ELR (cell line): ENCODE measurements around the gene MYL5.
"Not testable (repeated sequence)": the region's sequence is repeated elsewhere in the genome, so short reads cannot be mapped to it uniquely, and the experiment has no call there.

Source experiments
- DNase-seq: peaks from one replicate; pipeline ENCODE4 v3.0.0-alpha.2; 2015; ENCODE audit warnings: low read depth

MYL5 gene

DNA sequence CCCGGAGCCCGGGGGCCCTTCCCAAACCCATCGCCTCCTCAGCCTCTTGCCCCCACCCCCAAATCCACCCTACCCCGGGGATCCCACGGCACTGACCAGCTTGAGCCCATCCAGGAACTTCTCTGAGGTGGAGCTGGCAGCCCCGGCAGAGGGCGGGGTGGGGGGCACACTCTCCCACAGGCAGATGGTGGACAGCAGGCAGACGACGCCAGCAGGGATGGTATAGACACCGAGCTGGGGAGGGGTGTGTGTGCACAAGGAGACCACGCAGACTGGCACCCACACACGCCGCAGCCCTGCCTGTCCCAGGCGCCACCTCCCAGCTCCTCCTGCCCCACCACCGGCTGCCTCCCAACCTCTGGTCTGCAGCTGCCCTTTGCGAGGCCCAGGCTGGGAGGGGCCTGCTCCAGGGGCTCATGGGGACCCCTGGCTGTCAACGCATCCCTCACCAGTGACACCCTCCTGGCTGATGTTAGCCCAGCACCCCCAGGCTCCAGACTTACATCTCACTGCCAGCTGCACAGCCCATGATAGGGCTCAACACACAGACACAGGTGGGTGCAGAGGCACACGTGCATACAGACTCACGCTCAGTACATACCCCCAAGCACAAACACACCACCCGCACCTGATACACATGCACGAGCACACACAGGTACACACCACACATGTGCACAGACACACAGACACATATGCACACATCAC is 10.4 kb downstream of the MYL5 start:
- no peak for DNase-seq

DNA sequence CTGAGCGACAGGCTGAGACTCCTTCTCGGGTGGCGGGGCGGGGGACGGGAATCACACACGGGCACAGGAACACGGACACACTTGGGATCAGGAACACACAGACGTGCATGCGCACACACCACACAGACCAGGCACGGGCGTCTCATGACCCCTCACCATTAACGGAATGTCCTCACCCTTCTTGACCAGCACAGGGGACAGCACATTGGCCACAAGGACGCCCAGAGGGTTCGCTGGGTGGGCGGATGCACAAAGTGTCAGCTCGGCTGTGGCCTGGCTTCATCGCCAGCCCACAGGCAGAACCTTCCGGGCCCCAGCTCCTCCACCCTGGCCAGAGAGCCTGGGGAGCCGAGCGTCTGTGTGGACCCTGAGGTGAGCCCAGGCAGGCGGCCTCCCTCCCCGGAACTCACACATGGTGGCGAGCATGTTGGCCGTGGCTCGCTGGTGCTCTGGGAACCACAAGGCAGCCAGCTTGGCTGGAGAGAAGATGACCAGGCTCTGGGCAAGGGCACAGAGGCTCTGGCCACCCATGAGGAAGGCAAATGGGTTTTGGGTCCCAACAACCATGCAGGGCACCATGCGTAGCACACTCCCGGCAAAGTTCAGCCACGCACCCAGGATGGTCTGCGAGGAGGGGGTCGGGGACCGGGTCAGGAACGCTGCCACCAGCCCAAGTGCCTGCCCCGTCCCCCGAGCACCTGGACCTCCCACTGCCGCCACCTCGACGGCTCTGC is 11.5 kb downstream of the MYL5 start:
- no peak for DNase-seq

DNA sequence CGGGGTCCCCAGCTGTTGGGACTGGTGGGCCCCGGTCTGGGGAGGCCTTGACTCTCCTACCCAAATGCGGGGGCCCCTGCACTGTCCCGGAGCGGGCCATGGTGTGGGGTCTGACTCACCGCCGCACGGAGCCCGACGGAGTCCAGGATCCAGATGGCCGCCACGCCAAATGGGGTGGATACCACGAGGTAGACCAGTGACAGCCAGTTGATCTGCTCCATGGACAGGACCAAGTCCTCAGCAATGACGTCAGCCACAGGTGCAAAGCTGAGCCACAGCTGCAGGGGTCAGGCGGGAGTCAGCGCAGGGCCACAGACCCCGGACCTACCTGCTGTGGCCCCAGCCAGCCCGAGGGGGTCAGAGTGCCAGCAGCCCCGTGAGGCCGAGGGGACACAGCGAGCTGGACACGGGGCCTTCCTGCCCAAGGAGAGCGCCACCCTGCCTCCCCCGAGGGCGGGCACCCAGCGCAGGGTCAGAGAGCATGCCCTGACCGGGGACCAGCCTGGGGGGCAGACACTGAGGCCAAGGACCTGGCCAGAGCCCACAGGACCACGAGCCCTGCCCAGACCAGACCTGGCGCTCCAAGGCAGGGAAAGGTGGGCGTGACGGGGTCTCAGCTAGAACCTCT is 12.2 kb downstream of the MYL5 start:
- no peak for DNase-seq

DNA sequence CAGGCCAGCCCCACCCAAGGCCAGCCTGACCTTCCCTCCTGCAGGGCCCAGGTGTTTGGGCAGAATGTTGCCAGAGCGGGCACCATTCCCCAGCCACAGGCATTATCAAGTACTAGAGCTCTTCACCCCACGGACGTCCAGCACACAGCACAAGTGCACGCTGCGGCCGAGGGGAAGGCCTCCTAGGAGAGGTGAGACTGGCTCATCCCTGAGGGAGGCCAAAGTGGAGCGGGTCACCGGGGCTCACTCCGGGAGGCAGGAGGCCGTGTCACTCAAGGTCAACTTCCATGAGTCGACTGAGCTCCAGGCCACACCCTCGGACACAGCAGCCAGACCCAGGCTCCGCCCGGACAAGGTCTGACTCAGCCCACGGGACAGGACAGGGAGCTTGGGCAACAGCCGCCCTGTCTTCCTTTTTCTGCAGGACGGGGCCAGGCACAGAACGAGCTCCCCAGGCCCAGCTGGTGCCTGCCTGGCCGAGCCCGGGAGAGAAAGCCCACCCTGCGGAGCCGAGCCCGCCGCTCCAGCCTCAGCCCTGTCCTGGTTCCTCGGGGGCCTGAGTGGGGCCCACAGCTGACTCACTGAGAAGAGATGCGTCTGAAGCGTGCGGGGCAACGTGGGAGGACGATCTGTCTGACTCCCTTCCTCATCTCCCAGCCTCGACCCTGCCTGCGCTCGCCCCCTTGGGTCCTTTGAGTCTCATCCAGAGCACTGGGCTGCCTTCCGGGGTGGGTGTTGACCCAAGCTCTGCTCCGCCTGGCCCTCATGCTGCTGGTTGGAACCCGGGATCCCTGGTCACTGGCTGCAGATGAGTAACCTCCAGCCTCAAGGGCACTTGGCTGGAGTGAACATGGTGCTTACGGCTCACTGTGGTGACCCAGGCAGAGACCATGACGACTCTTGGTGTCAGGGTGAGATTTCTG is 13.0 kb downstream of the MYL5 start:
- DNase-seq, result peak; percentile 95

DNA sequence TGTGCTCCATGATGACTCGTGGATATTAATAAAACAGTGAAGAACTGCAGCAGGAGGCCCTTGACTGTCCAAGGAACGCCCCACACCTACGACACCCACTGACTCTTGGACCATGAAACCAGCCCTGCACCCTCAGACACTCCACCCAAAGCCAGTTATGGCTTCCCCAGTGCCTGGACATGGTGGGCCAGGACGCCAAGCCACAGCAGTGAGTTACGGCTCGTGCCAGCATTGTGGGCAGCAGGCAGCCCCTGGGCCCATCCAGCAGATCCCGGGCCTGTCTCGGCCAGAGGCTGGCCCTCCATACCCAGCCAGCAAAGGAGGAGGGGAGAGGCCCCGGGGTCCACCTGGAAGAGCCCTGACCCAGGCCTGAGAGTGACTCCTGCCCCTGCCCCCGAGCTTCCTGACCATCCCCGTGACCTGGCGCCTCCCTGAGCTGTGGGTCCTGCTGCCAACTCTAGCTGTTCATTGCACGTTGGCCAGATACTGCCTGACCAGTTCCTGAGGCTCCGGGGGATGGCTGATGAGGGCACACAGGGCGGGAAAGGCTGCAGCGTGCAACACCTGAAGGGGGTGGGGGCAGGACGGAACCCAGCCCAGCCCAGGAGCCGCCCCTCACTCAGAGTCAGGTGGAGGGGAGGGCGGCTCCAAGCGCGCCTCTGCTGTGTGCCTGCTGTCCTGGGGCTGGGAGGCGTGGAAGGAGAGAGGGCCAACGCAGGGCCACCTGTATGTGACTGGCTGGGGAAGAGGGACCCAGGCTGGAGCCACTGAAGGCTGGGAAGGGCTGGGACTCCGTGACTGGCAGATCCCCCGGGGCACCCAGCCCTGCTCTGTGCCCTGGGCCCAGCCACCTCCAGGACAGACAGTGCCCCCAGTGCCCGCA is 13.9 kb downstream of the MYL5 start:
- no peak for DNase-seq

DNA sequence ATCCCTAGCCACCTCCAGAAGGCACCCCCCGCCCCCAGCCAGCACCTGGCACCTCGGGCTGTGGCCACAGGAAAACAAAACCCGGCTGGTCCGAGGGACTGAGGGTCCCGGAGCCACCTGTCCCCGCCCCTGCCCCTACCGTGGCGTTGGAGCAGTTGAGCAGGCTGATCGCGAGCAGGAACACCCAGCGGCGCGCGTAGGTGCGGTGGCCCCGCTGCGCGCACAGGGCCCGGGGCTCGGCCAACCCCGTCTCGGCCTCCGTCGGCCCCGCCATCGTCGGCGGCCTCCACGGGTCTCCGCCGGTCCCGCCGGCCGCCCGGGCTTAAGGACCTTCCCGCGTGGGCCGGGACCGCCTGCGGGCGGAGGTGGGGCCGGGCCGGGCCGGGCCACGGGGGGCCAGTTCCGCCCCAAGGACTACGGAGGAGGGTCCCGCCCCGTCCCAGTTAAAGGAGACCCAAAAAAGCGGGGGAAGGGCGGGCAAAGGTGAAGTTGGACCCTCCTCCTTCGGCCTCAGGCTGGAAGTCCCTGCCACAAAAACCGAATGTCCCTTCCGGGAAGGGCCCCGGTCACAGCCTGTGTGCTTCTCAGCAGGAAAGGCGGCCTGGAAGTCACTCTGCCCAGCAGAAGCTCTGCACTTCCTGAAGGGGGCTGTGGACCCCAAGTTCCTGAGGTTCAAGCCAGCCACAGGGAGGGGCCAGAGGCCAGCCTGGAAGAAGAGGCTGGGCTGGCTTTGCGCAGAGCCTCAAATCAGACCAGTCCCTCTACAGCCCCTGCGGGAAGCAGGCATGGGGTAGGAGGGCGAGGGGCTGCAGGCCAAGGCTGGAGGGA is 14.7 kb downstream of the MYL5 start, which contains the start of gene SLC49A3:
Gene SLC49A3 (minus strand): TSS at position 298 of the 828 bp plus-strand sequence. CDS start 24 bp downstream, at position 274.
- no peak for DNase-seq

DNA sequence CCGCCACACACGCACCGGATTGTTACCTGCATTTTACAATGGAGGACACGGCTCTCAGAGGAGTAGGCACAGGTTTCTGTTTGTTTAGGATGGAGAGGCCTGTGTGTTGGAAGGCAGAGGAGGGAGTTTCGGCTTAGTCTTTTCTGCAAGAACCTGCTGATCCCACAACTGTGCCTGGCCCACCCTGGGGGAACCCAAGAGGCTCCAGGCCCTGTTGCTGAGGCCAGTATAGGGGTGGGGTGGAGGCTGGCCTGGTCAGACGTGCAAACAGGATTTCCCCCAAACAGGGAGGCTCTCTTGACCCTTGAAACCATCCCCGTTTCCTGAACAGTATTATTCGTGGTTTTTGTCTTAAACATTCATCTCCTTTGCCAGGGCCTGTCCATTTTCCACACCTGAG is 15.4 kb downstream of the MYL5 start:
- DNase-seq, result no peak

DNA sequence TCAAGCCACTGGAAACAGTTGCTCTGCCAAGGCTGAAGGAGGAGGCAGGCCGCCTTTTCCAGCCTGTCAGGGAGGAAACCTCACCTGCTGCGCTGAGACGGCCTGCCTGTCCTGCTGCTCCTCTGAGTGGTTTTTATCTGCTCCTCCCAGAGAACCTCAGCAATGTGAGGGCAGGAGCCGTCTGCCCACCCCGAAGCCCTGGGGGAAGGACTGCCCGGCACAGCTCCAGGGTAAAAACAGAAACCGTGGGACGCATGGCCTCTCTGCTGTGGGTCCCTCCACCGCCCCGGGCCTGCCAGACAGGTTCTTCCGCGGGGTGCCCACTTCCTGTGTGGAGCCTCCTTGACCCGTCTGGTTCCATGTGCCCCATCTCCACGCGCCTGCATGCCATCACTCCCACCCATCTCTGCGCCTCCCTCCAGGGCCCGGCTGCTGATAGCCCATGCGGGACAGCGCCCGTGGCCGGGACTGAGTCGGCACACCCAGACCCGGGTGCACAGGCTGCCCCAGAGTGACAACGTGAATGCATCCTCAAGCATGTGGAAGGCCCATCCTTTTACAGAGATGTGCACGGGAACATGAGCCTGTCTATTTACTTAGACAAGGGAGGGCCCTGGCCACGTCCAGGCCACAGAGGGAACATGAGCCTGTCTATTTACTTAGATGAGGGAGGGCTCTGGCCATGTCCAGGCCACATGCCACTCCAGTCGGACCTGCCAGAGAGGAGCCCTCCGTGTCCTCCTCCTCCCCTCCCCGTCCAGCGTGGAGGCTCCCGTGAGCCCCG is 18.6 kb downstream of the MYL5 start:
- DNase-seq, result no peak

DNA sequence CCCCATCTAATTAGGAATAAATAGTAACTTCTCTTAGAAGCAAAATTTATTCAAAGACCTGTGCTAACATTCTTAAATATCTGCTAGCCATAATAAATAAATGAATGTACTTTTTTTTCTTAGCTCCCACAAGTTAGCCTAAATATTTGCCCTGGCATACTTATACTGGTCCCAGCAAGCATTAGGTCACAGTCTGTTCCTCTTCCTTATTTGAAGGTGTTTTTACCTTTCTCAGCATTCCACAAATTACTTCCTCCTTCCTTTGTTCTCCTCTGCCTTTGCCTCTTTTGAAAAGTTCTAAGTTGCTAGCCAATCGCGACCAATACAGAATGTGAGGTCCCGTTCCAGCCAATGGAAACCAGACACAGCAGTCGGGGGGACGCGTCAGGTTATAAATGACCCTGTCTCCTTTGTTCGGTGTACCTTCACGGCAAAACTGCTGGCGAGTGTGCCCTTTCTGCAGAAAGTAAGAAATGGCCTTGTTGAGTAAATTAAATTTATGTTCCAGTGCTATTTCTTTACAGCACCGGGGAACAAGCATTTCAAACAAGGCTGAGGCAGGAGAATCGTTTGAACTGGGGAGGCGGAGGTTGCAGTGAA is 20.1 kb downstream of the MYL5 start:
- DNase-seq, result not testable (repeated sequence)

DNA sequence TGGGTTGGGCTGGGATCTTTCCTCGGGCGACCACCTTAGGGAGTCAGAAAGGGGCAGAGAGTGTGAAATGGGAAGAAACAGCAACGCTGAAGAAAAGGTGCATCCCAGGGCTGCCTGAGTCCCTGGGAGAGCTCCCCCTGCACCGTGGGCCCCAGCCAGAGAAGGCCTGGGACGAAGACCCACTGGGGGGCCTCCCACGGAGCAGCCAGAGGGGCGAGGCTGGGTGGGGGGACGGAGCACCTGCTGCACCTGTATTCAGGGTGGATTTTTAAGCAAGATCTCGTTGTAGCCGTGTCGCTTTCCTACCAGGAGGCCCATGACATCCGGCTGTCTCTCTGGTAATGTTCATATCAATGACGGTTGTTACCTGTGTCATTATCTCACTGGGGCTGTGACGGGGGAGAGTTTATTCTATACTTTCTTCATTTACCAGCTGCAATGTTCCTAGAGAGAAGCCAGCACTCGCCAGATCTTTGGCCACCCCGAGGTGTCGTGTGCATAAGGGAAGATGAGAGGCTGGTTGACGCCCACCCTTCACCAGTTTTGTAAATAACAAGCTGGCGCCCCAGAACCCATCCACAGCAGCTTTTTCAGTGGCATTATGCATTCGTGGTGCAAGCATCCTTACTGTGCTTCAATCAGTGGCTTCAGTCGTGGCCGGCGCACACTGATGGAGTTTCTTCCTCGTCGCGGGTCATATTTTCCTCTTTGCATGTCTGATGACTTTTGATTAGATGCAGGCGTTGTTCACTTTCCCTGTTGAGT is 25.7 kb downstream of the MYL5 start:
- DNase-seq, result no peak

DNA sequence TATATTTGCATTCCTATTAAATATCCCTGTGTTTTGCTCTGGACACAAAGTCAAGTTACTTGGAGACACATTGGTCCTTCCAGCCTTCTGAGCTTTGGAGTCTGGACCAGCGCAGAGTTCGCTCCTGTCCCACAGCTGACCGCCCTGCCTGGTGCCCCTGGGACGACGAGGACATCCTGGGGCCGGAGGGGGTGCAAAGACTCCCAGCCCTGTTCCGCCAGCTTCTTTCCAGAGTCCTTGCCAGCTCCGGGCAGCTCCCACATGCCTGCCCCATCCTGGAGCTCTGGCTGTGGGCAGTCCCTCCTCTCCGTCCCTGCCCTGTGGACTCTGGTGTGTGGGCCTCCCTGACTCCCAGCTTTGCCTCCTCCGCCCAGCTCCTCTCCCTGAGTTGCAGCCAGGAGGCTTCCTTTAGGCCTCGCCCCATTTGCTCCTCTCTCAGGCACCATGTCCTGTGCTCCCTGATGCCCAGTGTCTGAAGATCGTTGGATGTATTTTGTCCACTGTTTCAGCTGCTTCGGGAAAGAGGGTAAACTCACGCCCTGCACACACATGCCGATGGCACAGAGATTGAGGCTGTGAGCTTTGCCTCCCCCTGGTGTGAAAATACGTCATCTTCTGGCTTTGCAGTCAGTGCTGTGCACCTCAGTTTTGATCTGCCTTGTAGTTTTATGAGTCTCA is 26.4 kb downstream of the MYL5 start:
- no peak for DNase-seq

DNA sequence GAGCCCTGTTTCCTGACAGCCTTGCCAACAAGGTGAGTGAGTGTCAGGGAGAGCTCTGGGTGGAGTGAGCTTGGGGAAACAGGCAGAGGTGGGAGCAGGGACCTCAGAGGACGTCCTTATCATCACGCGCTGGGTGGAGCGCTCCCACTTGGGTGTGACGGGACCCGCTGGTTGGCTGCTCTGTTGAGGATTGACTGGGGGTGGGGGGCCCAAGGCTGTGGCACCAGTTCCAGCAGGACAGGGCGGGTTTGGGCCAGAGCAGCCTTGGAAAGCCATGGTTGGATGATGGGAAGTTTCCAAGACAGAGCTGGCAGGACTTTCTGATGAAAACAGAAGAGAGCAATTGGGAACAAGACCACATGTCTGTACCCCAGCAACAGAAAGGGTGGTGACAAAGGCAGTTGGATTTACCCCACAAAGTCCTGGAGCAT is 28.3 kb downstream of the MYL5 start:
- DNase-seq, result no peak

DNA sequence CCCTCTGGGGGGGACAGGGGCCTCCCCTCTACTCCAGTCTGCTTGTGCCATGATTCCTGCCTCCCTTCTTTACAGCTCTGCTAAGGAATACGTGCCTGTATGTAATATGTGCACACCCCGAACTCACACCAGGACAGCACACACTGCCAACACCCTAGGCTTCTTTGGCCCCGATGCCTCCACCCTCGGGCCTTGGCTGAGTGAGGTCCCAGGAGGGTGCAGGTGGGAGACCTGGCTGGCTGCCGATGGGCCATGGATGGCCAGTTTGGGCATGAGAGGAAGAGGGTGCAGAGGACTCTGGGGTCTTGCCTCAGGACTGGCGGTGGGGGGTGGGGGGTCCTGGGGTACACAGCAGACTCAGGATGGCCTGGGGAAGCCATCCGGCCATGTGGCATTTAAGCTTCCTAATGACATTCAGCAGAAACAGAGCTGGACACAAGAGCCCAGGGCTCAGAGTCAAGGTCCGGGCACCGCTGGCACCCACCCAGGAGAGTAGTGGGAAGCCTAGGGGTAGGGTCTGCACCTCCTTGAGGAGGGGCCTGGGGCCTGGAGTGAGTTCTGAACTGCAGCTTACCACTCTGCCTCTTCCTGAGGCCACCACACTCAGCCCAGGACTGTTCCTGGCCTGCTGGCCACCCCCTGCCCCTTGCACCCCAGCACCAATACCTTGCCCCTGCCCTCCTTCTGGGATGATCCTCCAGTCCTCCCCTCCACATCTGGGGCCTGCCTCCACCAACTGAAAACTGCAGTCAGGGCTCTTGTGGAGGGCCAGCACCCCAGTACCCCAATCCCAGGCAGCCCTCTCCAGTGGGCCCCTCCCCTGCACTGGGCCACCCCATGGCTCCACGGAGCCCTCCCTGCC is 29.2 kb downstream of the MYL5 start:
- no peak for DNase-seq

DNA sequence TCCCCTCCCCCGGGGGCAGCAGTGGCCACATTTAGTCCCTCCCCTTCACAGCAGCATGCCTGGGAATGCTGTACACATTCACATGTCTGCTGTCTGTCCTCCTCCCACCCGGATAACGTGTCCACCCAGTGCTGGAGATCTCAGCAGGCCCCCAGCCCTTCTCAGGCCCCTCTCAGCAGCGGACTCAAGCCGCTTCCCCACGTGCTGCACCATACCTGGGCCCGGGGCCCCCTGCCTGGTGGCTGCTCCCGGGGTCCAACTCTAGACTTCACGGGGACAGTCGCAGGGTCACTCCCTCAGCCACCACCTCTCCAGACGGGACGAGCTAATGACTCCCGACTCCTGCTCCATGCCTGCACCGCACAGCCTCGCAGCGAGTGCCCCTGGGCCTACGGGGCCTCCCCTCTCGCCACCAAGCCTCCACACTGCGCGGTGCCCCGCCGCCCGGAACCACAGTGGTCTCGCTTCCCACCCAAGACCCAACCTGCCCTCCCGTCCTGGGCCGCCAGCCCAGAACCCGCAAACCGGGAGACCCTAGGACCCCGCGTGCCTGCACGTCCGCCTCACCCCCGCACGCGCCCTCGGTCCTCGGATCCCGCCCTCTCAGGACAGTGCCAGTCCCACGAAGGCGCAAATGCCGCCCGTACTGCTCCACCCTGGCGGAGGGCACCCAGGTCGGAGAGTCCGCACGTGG is 30.0 kb downstream of the MYL5 start:
- no peak for DNase-seq

DNA sequence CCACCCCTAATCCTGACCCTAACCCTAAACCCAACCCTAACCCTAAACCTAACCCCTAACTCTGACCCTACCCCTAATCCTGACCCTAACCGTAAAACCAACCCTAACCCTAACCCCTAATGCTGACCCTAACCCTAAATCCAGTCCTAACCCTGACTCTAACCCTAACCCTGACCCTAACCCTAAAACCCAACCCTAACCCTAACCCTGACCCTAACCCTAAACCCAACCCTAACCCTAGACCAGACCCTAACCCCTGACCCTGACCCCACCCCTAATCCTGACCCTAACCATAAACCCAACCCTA is 30.6 kb downstream of the MYL5 start:
- DNase-seq, result no peak
